ENCODE data around the gene RFX4.

The RFX4 gene

DNA sequence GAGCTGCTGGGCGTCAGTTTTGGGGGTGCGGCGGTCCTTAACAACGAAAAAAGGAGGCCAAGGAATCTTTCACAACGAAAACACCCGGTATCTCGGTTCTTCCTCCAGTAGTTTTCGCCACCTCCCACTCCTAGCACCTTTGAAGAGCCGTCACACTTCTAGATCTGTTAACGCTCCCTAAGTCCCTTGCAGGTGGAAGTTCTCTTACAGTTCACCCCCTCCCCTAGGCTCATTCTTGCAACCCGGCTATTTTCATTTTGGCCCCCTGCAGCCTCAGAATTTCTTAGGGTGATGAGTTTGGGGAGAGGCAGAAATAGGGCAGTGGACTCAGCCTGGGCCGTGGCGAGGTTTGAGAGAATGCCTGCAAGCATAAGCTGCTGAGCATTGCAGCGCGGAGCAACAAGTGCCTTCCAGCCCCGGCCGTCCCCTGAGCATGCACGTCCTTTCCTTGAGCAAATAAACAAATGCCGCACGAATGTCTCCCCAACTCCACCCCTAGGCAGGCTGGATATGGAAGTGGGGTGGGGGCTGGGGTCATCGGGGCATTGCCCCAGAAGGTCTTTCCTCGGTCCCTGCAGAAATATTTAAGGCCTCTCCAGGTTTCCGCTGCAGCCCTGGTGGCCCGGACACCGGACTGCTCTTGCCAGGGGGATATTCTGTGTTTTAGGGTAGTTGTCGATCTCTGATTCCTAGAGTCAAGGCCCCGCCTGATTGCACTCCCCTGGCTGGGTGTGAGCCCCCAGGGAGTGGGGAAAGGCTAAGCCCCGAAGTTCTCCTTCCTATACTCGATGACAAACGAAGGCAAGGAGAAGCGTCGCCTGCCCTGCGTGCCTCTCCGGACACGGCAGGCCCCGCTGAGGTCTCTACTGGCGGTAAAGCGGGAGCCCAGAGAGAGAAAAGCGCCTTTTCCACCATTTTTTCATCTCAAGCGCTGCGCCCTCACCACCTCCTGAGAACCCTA lies 1.6 kb downstream of the RFX4 start:
- H3K4me1 Mint-ChIP-seq (ENCODE audit: low read depth) = peaks cover 8% of the 10 kb centered on the region
- intact Hi-C loops (cut with micrococcal nuclease) = no loop called here
- H3K27ac Mint-ChIP-seq = no peak overlapping the region
- H3K36me3 Mint-ChIP-seq (ENCODE audit: low read depth) = no peaks in the 10 kb centered on the region
- peaks cover 98% of the 10 kb centered on the region for H3K27me3 Mint-ChIP-seq
- H3K4me3 Mint-ChIP-seq = no peak overlapping the region
- no peaks in the 10 kb centered on the region for H3K9me3 Mint-ChIP-seq

DNA sequence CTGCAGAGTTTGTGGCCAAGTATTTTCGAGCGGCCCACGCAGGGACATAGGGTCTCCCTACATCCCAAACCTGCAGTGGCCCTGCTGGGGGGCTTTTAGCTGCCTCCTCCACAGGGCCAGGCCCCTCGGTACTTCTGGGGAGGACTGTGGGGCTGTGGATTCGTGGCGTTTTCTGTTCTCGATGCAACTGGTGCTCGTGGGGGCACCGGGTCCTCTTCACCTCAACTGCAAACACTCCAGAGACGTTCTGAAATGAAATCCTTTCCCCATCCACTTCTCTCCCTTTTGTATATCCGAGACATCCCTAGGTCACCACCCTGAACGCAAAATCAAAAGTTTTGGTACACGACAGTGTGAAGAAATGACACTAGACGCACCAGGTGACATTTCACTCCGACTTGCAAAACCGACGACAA lies 2.3 kb downstream of the RFX4 start:
- intact Hi-C loops (cut with micrococcal nuclease) = no loop called here
- Mint-ChIP-seq H3K27me3 (peaks cover 96% of the 10 kb centered on the region), H3K27ac (no peak overlapping the region), H3K4me1 (ENCODE audit: low read depth) (peaks cover 8% of the 10 kb centered on the region), H3K9me3 (no peaks in the 10 kb centered on the region), H3K36me3 (ENCODE audit: low read depth) (no peaks in the 10 kb centered on the region), H3K4me3 (no peak overlapping the region)

DNA sequence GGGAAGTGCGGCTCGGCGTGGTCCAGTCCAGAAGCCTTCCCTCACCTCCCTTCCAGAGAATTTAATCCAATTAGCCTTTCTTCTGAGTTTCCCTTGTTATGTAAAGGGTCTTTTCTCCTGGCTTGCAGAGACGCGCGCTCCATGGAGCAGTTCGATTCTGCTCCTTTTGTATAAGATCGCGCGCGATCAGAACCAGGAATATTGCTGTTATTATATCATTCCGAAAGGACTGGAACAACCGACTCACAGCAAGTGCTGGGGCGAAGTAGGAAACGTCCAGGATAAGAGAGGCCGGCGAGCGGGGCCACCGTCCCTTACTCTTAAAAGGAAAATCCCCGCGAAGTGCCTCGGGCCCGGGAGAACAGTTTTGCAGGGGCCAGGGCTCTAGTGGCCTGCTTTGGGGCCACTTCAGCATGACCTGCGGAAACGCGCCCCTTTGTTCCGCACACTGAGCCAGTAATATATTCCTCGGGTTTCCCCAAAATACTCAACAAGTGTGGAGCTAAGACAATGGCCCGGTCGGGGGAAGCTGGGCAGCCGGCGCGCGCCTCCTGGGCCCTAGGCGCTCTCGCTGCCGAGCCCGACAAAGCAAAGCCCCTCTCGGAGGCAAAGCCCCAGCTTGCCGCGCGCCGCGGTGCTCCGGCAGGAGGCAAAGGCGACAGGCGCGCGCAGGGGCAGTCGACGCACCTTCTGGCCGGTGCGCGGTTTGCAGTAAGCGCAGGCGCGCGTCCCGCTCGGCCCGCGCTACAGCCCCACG lies 2.9 kb downstream of the RFX4 start:
- Mint-ChIP-seq H3K9me3 (no peaks in the 10 kb centered on the region), H3K27me3 (peaks cover 94% of the 10 kb centered on the region), H3K4me3 (no peak overlapping the region), H3K36me3 (ENCODE audit: low read depth) (no peaks in the 10 kb centered on the region), H3K27ac (no peak overlapping the region), H3K4me1 (ENCODE audit: low read depth) (peaks cover 8% of the 10 kb centered on the region)
- intact Hi-C loops (cut with micrococcal nuclease) = no loop called here

DNA sequence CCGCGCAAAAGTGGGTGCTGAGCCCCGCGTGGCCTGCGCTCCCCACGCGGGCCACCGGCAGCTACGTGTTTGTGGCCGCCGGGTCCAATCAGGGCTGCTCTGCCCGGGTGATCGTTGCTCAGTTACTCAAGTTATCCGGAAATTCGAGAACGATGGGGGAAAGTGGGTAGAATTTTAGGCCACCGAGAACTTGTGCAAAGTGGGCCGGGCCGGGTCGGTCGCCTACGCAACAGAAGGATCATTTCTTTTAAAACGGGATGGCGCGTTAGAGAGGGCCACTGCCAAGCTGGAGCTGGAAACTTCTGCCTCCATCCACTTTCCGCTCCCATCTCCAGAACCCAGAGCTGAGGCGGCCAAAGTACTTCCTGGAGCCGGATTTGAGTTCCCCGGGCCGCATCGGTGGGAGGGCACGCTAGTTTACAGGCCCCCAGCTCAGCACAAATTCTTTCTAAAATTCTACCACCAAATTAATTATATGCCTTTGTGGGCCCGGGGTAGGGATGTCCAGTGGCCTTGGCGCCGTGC lies 3.5 kb downstream of the RFX4 start:
- intact Hi-C loops (cut with micrococcal nuclease) = no loop called here
- Mint-ChIP-seq H3K4me3 (no peak overlapping the region), H3K27ac (no peak overlapping the region)

DNA sequence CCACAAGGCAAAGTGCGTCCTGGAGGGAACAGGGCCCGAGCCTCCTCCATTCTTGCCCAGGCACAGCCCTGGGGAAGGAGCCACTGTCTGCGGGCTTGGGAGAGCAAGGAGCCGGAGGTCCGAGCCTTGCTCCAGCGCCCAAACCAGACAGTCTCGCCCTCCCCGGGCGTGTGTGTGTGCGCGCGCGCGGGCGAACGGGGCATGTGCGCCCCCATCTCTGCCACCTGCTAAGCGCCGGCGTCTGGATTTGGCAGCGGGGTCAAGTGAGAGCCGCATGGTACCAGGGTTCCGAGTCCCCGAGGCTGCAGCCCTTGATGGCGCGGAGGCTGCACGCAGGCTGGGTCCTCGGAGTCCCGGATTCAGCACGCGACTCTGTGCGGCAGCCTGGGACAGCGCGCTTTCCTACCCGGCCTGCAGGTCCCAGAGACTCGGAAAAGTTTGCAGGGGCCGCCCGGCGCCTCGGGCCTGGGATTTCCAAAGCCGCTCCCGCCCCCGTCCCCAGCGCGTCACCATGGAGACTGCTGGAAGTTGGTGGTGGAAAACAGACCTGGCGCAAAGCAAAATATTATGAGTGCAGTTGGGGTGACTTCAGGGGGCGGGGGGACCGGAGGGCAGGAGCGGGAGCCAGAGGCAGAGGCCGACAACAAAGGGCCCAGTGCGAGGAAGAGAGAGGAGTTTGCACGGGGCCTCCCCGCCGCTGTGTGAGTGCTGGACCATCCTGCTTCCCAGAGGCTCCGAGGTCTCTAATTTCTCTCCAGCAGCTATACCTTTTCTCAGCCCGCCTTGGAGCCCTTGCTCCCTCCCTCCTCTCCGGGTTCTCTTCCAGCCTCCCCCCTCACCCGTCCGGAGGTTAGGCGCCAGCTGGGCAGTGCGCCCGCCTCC lies 4.2 kb downstream of the RFX4 start:
- intact Hi-C loops (cut with micrococcal nuclease) = no loop called here
- Mint-ChIP-seq H3K4me1 (ENCODE audit: low read depth) (peaks cover 8% of the 10 kb centered on the region), H3K36me3 (ENCODE audit: low read depth) (no peaks in the 10 kb centered on the region), H3K27me3 (peaks cover 86% of the 10 kb centered on the region), H3K27ac (no peak overlapping the region), H3K4me3 (no peak overlapping the region), H3K9me3 (no peaks in the 10 kb centered on the region)

More for the DNA sequence above, 3.5 kb downstream of the RFX4 start:
- no peaks in the 10 kb centered on the region for H3K36me3 Mint-ChIP-seq (ENCODE audit: low read depth)
- H3K4me1 Mint-ChIP-seq (ENCODE audit: low read depth) = peaks cover 8% of the 10 kb centered on the region
- H3K9me3 Mint-ChIP-seq = no peaks in the 10 kb centered on the region
- peaks cover 91% of the 10 kb centered on the region for H3K27me3 Mint-ChIP-seq

DNA sequence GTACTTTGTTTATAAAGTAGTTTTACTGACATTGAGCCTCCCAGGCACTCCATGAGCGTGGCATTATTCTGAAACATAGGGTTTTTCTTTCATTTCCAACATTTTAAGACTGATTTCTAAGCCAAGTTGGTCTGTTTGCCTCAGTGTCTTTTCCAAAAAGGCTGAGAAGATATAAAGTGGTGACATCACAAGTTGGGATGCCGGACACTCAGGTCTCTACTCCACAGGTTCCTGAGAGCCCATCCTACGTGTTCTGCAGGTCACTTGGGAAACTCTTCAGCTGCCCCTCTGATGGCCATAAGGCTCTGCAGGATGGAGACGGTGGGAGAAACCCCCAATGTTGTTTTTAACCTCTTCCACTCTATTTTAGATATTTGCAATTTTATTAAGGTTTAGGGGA lies 6.0 kb downstream of the RFX4 start:
- Mint-ChIP-seq H3K4me1 (ENCODE audit: low read depth) (no peaks in the 10 kb centered on the region), H3K9me3 (no peaks in the 10 kb centered on the region), H3K27ac (no peak overlapping the region), H3K4me3 (no peak overlapping the region), H3K36me3 (ENCODE audit: low read depth) (no peaks in the 10 kb centered on the region), H3K27me3 (peaks cover 85% of the 10 kb centered on the region)
- intact Hi-C loops (cut with micrococcal nuclease) = no loop called here

DNA sequence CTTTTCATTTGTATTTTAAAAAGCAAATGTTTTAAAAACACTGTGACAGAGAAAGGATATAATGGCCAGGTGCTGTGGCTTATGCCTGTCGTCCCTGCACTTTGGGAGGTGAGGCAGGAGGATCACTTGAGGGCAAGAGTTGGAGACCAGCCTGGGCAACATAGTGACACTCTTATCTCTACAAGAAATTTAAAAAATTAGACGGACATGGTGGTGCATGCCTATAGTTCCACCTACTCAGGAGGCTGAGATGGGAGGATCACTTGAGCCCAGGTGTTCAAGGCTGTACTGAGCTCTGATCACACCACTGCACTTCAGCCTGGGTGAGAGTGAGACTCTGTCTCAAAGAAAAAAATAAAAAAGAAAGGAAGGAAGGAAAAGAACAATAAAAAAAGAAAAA lies 7.8 kb downstream of the RFX4 start:
- no peak overlapping the region for H3K4me3 Mint-ChIP-seq
- H3K27ac Mint-ChIP-seq = no peak overlapping the region
- no peaks in the 10 kb centered on the region for H3K4me1 Mint-ChIP-seq (ENCODE audit: low read depth)
- H3K36me3 Mint-ChIP-seq (ENCODE audit: low read depth) = no peaks in the 10 kb centered on the region
- H3K9me3 Mint-ChIP-seq = no peaks in the 10 kb centered on the region
- peaks cover 84% of the 10 kb centered on the region for H3K27me3 Mint-ChIP-seq
- intact Hi-C loops (cut with micrococcal nuclease) = no loop called here

DNA sequence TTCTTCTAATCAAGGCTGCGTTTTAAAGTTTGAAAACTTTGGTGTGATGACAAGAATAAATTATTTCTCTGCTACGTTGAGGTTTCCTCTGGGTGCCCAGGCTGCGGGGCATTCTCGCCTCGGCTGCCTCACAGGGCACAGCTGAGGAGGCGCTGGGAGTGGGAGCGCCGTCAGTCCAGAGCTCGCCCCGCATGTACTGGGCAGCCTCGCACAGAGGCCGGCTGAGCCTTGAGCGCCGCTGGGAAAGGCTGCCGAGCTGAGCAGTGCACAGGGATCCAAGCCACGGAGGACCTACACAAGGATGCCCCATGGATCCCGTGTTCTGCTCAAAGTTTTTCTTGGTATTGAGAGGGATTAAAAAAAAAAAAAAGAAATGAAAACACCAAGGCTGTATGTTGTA lies 11.6 kb downstream of the RFX4 start:
- no peak overlapping the region for H3K4me3 Mint-ChIP-seq
- no peaks in the 10 kb centered on the region for H3K4me1 Mint-ChIP-seq (ENCODE audit: low read depth)
- H3K27me3 Mint-ChIP-seq = peaks cover 61% of the 10 kb centered on the region
- no peak overlapping the region for H3K27ac Mint-ChIP-seq
- no peaks in the 10 kb centered on the region for H3K36me3 Mint-ChIP-seq (ENCODE audit: low read depth)
- no peaks in the 10 kb centered on the region for H3K9me3 Mint-ChIP-seq
- intact Hi-C loops (cut with micrococcal nuclease) = no loop called here

DNA sequence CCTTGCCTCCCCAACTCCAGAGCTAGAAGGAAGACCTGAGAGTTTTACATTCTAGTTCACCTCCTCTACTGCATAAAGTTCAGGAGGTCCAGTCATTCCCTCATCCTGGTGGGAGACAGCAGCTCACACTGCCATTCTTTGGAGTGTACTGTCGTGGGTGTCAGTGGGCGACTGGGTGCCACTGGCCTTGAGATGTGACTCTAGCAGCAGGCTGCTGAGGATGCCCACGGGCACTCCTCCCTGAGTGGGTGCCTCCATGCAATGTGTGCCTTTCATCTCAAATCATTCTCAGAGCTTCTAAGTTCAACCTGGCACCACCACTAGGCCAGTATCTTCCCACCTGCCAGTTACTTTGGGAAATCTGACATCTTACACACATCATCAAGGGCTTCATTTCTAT lies 12.5 kb downstream of the RFX4 start:
- H3K27me3 Mint-ChIP-seq = peaks cover 57% of the 10 kb centered on the region
- H3K4me3 Mint-ChIP-seq = no peak overlapping the region
- intact Hi-C loops (cut with micrococcal nuclease) = no loop called here
- no peaks in the 10 kb centered on the region for H3K9me3 Mint-ChIP-seq
- H3K4me1 Mint-ChIP-seq (ENCODE audit: low read depth) = no peaks in the 10 kb centered on the region
- no peak overlapping the region for H3K27ac Mint-ChIP-seq
- H3K36me3 Mint-ChIP-seq (ENCODE audit: low read depth) = no peaks in the 10 kb centered on the region

DNA sequence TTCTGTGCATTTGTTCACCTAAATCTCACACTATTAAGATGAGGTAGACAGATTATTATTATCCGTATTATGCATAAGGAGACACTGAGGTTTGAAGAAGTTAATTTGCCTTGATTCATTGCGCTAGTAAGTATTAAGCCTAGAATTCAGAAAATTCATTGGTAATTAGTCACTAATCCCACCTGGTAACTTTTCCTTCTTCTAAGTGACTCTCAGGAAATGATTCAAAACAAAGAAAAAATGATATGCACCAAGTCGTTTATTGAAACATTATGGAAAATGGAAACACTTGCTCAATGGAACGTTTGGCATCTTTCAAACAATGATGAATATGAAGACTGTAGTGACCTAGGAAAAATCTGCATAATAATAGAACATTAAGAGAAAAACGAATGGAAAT lies 15.2 kb downstream of the RFX4 start:
- intact Hi-C loops (cut with micrococcal nuclease) = no loop called here
- Mint-ChIP-seq H3K4me1 (ENCODE audit: low read depth) (no peaks in the 10 kb centered on the region), H3K36me3 (ENCODE audit: low read depth) (no peaks in the 10 kb centered on the region), H3K4me3 (no peak overlapping the region), H3K27ac (no peak overlapping the region), H3K9me3 (no peaks in the 10 kb centered on the region), H3K27me3 (peaks cover 43% of the 10 kb centered on the region)

DNA sequence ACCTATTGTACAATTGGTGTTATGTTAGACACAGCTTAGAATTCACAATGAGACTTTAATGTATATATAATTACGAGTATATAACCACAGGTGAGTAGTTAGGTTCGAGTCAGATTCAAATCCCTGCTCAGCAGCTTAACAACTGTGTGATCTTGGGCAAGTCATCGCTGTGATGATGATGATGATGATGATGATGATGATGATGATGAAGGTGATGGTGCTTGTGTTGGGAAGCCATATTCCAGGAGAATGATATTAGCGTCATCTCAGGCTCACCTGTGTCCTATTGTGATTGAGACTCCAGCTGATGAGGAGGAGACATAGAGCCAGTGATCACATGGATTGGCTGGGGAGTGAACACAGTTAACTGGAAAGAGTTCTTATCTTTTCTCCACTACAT lies 16.5 kb downstream of the RFX4 start:
- Mint-ChIP-seq H3K27me3 (peaks cover 31% of the 10 kb centered on the region), H3K36me3 (ENCODE audit: low read depth) (no peaks in the 10 kb centered on the region), H3K27ac (no peak overlapping the region), H3K9me3 (no peaks in the 10 kb centered on the region), H3K4me3 (no peak overlapping the region), H3K4me1 (ENCODE audit: low read depth) (no peaks in the 10 kb centered on the region)
- intact Hi-C loops (cut with micrococcal nuclease) = no loop called here

DNA sequence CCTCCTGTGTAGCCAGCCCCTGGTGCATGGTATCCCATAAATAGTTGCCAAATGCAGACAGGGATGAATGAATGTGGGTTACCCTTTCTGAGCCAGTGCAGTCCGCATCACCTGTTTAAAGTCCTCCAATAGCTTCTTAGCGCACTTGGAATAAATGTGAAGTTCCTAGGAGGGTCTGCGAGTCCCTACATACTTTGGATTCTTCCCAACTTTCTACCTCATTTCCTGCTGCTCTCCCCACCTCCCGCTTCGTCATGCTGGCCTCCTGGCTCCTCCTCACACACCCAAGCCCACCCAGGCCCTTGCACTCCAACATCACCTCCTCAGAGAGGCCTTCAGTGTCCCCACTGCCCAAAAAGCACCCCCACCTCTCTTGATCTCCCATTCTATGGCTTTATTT lies 17.7 kb downstream of the RFX4 start:
- no peaks in the 10 kb centered on the region for H3K36me3 Mint-ChIP-seq (ENCODE audit: low read depth)
- no peak overlapping the region for H3K27ac Mint-ChIP-seq
- intact Hi-C loops (cut with micrococcal nuclease) = no loop called here
- no peaks in the 10 kb centered on the region for H3K9me3 Mint-ChIP-seq
- no peak overlapping the region for H3K4me3 Mint-ChIP-seq
- no peaks in the 10 kb centered on the region for H3K4me1 Mint-ChIP-seq (ENCODE audit: low read depth)
- peaks cover 20% of the 10 kb centered on the region for H3K27me3 Mint-ChIP-seq

DNA sequence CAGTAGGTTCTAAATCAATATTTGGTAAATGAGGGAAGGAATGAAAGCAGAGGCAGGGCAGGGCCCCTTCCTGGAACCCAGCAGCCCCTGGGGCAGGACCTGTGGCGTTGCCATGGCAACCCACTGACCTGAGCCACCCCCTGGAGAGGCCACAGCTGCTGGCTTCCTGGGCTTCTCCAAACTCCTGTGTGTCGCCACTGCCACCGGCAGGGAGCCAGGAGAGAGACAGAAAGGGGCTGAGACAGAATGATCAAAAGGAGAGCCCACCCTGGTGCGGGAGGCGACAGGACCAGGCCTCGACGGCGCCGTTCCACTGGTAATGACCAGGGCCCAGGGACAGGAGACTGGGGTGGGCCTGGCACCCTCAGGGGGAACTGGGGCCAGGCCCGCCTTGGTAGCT lies 18.2 kb downstream of the RFX4 start:
- Mint-ChIP-seq H3K27ac (no peak overlapping the region), H3K4me3 (no peak overlapping the region), H3K27me3 (peaks cover 16% of the 10 kb centered on the region), H3K4me1 (ENCODE audit: low read depth) (no peaks in the 10 kb centered on the region), H3K9me3 (no peaks in the 10 kb centered on the region), H3K36me3 (ENCODE audit: low read depth) (no peaks in the 10 kb centered on the region)
- intact Hi-C loops (cut with micrococcal nuclease) = no loop called here

Measured in dendritic cell treated with granulocyte-macrophage colony-stimulating factor and Interleukin-4, amounts not matched to agents 40 ng/mL and 50 ng/mL, for 4 days (primary cell).